ENCODE data around the gene EEF1G. TPM values are rescaled to one million over a fixed set of nuclear protein-coding genes. Genes with fewer than 3 reads are reported as not detected.

Gene EEF1G
- total and polyA plus RNA-seq, 9 of the 15 experiments (the other 6 are each of a cell fraction or from before 2014, with no cell fraction given), result 985 to 2,349 (median 2,035) TPM

- peak; percentile 92 for TF ChIP-seq REST (IDR thresholded peaks at IDR 0.05; ENCODE audit: borderline replicate concordance)
- TF ChIP-seq REST (CRISPR knock-in tag; IDR thresholded peaks at IDR 0.05; ENCODE audit: low read depth), result no peak
- peak; percentile 55; the same call in 1 of the 2 replicates for TF ChIP-seq ZNF644 (tag; IDR thresholded peaks at IDR 0.05; ENCODE audit: low read depth)
- TF ChIP-seq VEZF1 (CRISPR knock-in tag; IDR thresholded peaks at IDR 0.05), result peak; percentile 56
- 0 out of 2 replicates have a peak, but pooled peaks have one; percentile 46 for TF ChIP-seq ZNF395 (CRISPR knock-in tag; IDR thresholded peaks at IDR 0.05)
- no peak for TF ChIP-seq ZNF174 (CRISPR knock-in tag; IDR thresholded peaks at IDR 0.05)
- TF ChIP-seq ZNF324 (CRISPR knock-in tag; IDR thresholded peaks at IDR 0.05), result no peak
- no peak for TF ChIP-seq ASH1L (IDR thresholded peaks at IDR 0.05; ENCODE audit: borderline replicate concordance, low read depth, partially characterized antibody)
- TF ChIP-seq KLF16 (IDR thresholded peaks at IDR 0.05), result peak; percentile 67
- TF ChIP-seq HMBOX1 (IDR thresholded peaks at IDR 0.05), result peak; percentile 98
Observed at GRCh38 chr11:62555464-62556107, 18.1 kb downstream of the EEF1G start (continued).

Data from K562 (cell line).